BE2C (cell line): ENCODE measurements around the gene CETP.

ENCODE experiments used
- DNase-seq: peaks from one replicate; pipeline ENCODE4 v3.0.0-alpha.2; 2020
- H3K27me3 ChIP-seq: fragments of 250-450 bp; sonication (Bioruptor Pico); 2 replicates; pipeline ENCODE4 v1.5.1; 2020; ENCODE audit warnings: mild to moderate bottlenecking
- H3K36me3 ChIP-seq: fragments of 250-450 bp; sonication (Bioruptor Pico); 2 replicates; pipeline ENCODE4 v1.5.1; 2020; ENCODE audit warnings: mild to moderate bottlenecking
- H3K4me1 ChIP-seq: fragments of 250-450 bp; sonication (Bioruptor Pico); 2 replicates; pipeline ENCODE4 v1.5.1; 2020
- H3K4me3 ChIP-seq: 2 replicates; pipeline ENCODE4 v1.5.1; 2011; ENCODE audit warnings: low read depth, low read length
- H3K9me3 ChIP-seq: fragments of 250-450 bp; sonication (Bioruptor Pico); 2 replicates; pipeline ENCODE4 v1.5.1; 2020
- CTCF ChIP-seq: IDR thresholded peaks from 2 replicates; pipeline ENCODE4 v1.5.1; 2012; ENCODE audit warnings: mild to moderate bottlenecking, low read depth, low read length

CETP gene

DNA sequence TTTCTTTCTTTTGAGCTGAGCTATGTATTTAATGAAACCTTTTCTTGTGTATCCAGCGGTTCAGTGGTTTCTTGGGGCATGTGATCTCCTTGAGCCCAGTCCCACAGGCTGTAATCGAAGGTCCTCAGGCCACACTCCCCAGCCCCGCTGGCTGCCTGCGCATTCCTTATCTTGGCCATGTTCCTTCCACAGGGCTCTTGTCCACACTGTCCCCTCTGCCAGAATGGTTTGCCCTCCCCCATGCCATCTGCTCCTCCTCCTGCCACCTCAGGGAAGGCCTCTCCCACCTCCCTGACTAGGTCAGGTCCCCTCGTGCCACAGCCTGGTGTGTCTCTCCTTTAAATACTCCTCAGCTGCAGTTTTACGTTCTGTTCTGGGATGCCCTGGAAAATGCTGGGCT, 15.5 kb downstream of the CETP start:
- DNase-seq = no peak
- Histone ChIP-seq H3K36me3 (no peaks in the 10 kb centered on the region), H3K4me1 (no peaks in the 10 kb centered on the region; the same call in 1 of the 2 replicates), H3K27me3 (no peaks in the 10 kb centered on the region), H3K9me3 (no peaks in the 10 kb centered on the region), H3K4me3 (no peak overlapping the region)
- TF ChIP-seq CTCF = no peak

- Histone ChIP-seq H3K27me3 (no peaks in the 10 kb centered on the region), H3K9me3 (no peaks in the 10 kb centered on the region), H3K4me3 (no peak overlapping the region), H3K4me1 (no peaks in the 10 kb centered on the region), H3K36me3 (no peaks in the 10 kb centered on the region)
- TF ChIP-seq CTCF = no peak
- no peak for DNase-seq
Observed at GRCh38 chr16:56977823-56978430, 16.2 kb downstream of the CETP start.

- Histone ChIP-seq H3K36me3 (no peaks in the 10 kb centered on the region), H3K4me1 (no peaks in the 10 kb centered on the region), H3K4me3 (no peak overlapping the region), H3K27me3 (no peaks in the 10 kb centered on the region), H3K9me3 (no peaks in the 10 kb centered on the region)
- DNase-seq = no peak
- TF ChIP-seq CTCF = no peak
Observed at GRCh38 chr16:56980201-56980535, 18.4 kb downstream of the CETP start.

DNA sequence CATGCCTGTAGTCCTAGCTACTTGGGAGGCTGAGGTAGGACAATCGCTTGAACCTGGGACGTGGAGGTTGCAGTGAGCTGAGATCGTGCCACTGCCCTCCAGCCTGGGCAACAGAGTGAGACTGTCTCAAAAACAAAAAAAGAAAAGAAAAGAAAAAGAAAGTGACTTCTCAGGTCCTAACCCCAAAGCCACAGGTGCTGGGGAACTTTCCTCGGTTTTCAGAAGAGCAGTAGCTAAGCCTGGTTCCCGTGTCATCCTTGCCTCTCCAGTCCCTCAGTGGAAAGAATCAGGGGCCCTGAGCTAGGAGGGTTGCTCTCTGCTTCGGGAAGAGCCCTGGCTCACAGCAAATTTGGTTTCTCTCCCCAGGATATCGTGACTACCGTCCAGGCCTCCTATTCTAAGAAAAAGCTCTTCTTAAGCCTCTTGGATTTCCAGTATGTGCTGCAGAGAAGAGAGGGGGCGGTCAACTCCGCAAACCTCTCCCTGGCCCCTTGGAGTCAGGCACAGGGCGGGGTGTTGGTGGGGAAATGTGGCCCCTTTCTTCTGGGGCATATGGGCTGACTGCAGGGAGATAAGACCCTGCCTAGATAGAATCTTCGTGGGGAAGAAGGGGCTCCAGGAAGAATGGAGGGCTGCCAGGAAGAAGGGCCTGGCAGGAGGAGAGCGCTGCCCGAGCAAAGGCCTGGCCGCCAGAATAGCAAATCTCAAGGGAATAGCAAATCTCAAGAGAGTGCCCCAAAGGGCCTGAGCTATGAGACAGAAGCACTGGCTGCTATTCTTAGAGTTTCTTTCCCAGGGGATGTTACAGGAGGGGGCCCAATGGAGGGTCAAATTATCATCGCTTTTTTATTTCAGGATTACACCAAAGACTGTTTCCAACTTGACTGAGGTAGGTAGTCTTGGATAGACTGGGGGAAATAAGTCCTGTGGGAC, 19.3 kb downstream of the CETP start:
- TF ChIP-seq CTCF = no peak
- H3K27me3 ChIP-seq = no peaks in the 10 kb centered on the region
- no peak overlapping the region for H3K4me3 ChIP-seq
- DNase-seq = no peak
- H3K4me1 ChIP-seq = peaks cover 5% of the 10 kb centered on the region
- no peaks in the 10 kb centered on the region for H3K36me3 ChIP-seq
- H3K9me3 ChIP-seq = no peaks in the 10 kb centered on the region

GRCh38 chr16:56981729-56982271, 20.1 kb downstream of the CETP start:
- Histone ChIP-seq H3K4me1 (peaks cover 5% of the 10 kb centered on the region), H3K27me3 (no peaks in the 10 kb centered on the region), H3K36me3 (no peaks in the 10 kb centered on the region), H3K9me3 (no peaks in the 10 kb centered on the region), H3K4me3 (no peak overlapping the region)
- DNase-seq = no peak
- no peak for TF ChIP-seq CTCF

DNA sequence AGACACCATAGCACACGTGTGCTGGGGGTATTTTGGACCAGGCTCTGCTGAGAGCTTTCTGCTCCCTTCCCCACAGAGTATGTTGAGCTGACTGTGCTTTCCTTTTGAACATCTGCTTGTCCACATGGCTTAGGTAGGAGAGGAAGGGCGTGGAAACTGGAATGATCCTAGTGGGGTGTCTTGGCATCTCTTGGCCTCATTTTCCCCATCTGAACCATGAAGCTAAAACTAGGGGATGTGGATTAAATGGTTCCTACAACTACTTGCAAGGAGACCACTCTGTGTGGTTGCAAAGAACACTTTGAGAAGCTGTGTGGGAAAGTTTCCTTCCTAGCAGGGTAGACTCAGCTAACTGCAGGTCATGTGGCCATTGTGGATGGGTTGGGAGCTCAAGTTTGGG, 20.9 kb downstream of the CETP start:
- Histone ChIP-seq H3K9me3 (no peaks in the 10 kb centered on the region), H3K27me3 (no peaks in the 10 kb centered on the region), H3K36me3 (no peaks in the 10 kb centered on the region), H3K4me1 (peaks cover 5% of the 10 kb centered on the region), H3K4me3 (no peak overlapping the region)
- TF ChIP-seq CTCF = no peak
- no peak for DNase-seq
